CD1c-positive myeloid dendritic cell (primary cell): ENCODE data around the gene CSRP1.
"Not testable (repeated sequence)": the region's sequence is repeated elsewhere in the genome, so short reads cannot be mapped to it uniquely, and the experiment has no call there.

Experiments
- DNase-seq: peaks from one replicate; pipeline ENCODE4 v3.0.0-alpha.2; 2016; ENCODE audit errors: extremely low spot score

The CSRP1 gene

GRCh38 chr1:201478666-201479065 is 28.3 kb downstream of the CSRP1 start:
- DNase-seq = not testable (repeated sequence)

- DNase-seq = peak; percentile 67
These were observed 30.1 kb downstream of the CSRP1 start for GRCh38 chr1:201476670-201477344.

- DNase-seq = no peak
These were observed 30.8 kb downstream of the CSRP1 start for GRCh38 chr1:201475915-201476669.

- no peak for DNase-seq
These were observed 31.8 kb downstream of the CSRP1 start for GRCh38 chr1:201475130-201475529.

- DNase-seq = no peak
These were observed 33.6 kb downstream of the CSRP1 start for GRCh38 chr1:201473296-201473695.

- DNase-seq = not testable (repeated sequence)
These were observed 34.6 kb downstream of the CSRP1 start for GRCh38 chr1:201472321-201472720.

GRCh38 chr1:201471772-201472171 is 35.2 kb downstream of the CSRP1 start:
- DNase-seq = no peak

- DNase-seq = no peak
These were observed 36.3 kb downstream of the CSRP1 start for GRCh38 chr1:201470581-201470980.

- DNase-seq = no peak
These were observed 37.3 kb downstream of the CSRP1 start for GRCh38 chr1:201469645-201470074.

GRCh38 chr1:201468844-201469644 is 37.9 kb downstream of the CSRP1 start, which contains the start of gene PHLDA3:
Gene PHLDA3 (minus strand): TSS chr1:201469188. CDS start chr1:201468786, 402 bp downstream.
- DNase-seq = peak; percentile 65

- DNase-seq = peak; percentile 65
These were observed 38.5 kb downstream of the CSRP1 start for GRCh38 chr1:201468501-201468843.

GRCh38 chr1:201466492-201466891 is 40.4 kb downstream of the CSRP1 start:
- DNase-seq = peak; percentile 46

GRCh38 chr1:201465698-201466290 is 41.1 kb downstream of the CSRP1 start:
- no peak for DNase-seq

GRCh38 chr1:201463071-201463552 is 43.8 kb downstream of the CSRP1 start:
- no peak for DNase-seq

GRCh38 chr1:201461645-201462441 is 45.1 kb downstream of the CSRP1 start:
- peak; percentile 40 for DNase-seq

GRCh38 chr1:201460814-201461644 is 45.9 kb downstream of the CSRP1 start:
- DNase-seq = peak; percentile 58

- no peak for DNase-seq
These were observed 47.1 kb downstream of the CSRP1 start for GRCh38 chr1:201459775-201460174.

- DNase-seq = no peak
These were observed 47.9 kb downstream of the CSRP1 start for GRCh38 chr1:201459052-201459451.

GRCh38 chr1:201457508-201457960 is 49.4 kb downstream of the CSRP1 start:
- no peak for DNase-seq
